ENCODE results near the gene NCK2. TPM values are rescaled to one million over a fixed set of nuclear protein-coding genes. Genes with fewer than 3 reads are reported as not detected.

The NCK2 gene
- total RNA-seq, 1 experiment from 2014 or later: 75.4 TPM

DNA sequence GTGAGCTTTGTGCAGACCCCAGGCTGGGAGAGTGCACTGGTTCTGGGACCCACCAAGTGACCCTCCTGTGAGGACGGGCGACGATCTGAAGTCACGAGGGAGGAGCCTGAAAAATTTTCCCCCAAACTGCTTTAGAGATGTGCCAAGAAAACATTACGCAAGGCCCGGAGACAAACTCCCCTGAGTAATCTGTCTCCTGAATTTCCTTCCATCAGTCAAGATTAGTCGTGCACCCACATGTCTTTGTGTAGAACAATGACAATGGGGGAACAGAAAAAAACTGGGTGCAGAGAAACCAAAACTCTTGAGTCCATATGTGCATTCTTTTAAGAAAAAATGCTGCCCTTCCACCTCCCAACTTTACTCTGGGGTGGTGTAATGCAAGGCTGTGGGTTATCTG is 12.6 kb upstream of the NCK2 start:
- no peak overlapping the region for H3K27ac Mint-ChIP-seq
- peaks cover 22% of the 10 kb centered on the region for H3K9me3 Mint-ChIP-seq
- DNase-seq (ENCODE audit: low spot score) (no peak), ATAC-seq (no peak)
- peaks cover 5% of the 10 kb centered on the region; the same call in 1 of the 2 replicates for H3K27me3 Mint-ChIP-seq (ENCODE audit: low read depth)
- ChIA-PET CTCF (interaction anchor here (0.5 kb wide), 1 partner anchor 494 kb away, joined by 4 read pairs; no protein-coding TSS in a partner anchor), POLR2A (no interaction called here)
- no peaks in the 10 kb centered on the region for H3K4me1 Mint-ChIP-seq
- H3K36me3 Mint-ChIP-seq: peaks cover 10% of the 10 kb centered on the region; the same call in 1 of the 2 replicates
- no peak overlapping the region for H3K4me3 Mint-ChIP-seq
- TF ChIP-seq ZNF532 (CRISPR knock-in tag; IDR thresholded peaks at IDR 0.05; ENCODE audit: borderline replicate concordance) (no peak), ZNF232 (CRISPR knock-in tag; IDR thresholded peaks at IDR 0.05) (no peak), FOXK1 (CRISPR knock-in tag; IDR thresholded peaks at IDR 0.05) (no peak), SOX15 (CRISPR knock-in tag; IDR thresholded peaks at IDR 0.05) (no peak), ZNF512 (CRISPR knock-in tag; IDR thresholded peaks at IDR 0.05; ENCODE audit: borderline replicate concordance) (no peak), PRDM15 (CRISPR knock-in tag; IDR thresholded peaks at IDR 0.05) (no peak)
- TF ChIP-seq, protein P1, sequence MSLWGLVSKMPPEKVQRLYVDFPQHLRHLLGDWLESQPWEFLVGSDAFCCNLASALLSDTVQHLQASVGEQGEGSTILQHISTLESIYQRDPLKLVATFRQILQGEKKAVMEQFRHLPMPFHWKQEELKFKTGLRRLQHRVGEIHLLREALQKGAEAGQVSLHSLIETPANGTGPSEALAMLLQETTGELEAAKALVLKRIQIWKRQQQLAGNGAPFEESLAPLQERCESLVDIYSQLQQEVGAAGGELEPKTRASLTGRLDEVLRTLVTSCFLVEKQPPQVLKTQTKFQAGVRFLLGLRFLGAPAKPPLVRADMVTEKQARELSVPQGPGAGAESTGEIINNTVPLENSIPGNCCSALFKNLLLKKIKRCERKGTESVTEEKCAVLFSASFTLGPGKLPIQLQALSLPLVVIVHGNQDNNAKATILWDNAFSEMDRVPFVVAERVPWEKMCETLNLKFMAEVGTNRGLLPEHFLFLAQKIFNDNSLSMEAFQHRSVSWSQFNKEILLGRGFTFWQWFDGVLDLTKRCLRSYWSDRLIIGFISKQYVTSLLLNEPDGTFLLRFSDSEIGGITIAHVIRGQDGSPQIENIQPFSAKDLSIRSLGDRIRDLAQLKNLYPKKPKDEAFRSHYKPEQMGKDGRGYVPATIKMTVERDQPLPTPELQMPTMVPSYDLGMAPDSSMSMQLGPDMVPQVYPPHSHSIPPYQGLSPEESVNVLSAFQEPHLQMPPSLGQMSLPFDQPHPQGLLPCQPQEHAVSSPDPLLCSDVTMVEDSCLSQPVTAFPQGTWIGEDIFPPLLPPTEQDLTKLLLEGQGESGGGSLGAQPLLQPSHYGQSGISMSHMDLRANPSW (CRISPR knock-in tag; conservative IDR thresholded peaks at IDR 0.05; ENCODE audit: low read depth): no peak

DNA sequence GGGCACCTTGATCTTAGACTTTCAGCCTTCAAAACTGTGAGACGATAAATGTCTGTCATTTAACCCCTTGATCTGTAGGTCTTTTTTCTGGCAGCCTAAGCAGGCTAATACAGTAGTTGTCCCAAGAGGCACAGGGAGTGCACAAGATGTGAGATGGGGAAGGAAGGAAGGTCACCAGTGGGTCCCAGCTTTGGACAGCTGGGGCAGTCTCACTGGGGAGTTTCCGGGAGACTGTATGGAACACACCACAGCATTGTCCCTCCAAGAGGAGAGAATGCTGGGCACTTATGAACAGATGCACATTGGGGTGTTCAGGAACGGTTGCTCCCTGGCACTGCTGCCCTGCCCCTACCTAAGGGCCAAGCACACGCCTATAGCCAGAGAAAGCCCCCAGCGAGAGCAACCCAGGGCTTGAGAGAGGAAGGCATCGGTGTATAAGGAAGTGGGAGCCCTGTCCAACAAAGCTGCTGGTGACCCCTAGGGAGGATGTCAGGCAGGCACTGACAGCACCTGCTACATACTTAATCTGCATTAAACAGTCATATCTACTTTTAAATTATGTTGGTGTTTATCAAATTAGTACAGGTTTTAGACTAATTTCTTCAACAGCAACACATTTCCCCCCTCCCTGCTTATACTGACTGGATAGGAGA is 11.6 kb upstream of the NCK2 start:
- Mint-ChIP-seq H3K4me3 (no peak overlapping the region), H3K27ac (no peak overlapping the region)
- CTCF ChIA-PET: no interaction called here

More for the DNA sequence above, 11.6 kb upstream of the NCK2 start:
- peaks cover 5% of the 10 kb centered on the region; the same call in 1 of the 2 replicates for H3K27me3 Mint-ChIP-seq (ENCODE audit: low read depth)
- no peaks in the 10 kb centered on the region for H3K4me1 Mint-ChIP-seq
- peaks cover 6% of the 10 kb centered on the region; the same call in 1 of the 2 replicates for H3K36me3 Mint-ChIP-seq
- DNase-seq (ENCODE audit: low spot score) (no peak), ATAC-seq (no peak)
- POLR2A ChIA-PET: no interaction called here
- TF ChIP-seq MYBL2 (CRISPR knock-in tag; IDR thresholded peaks at IDR 0.05) (no peak), TCF7 (CRISPR knock-in tag; IDR thresholded peaks at IDR 0.05; ENCODE audit: low read depth) (no peak), GABPB1 (CRISPR knock-in tag; IDR thresholded peaks at IDR 0.05) (no peak)
- H3K9me3 Mint-ChIP-seq: peaks cover 18% of the 10 kb centered on the region

Measured in WTC11 (cell line).